ENCODE results near the gene RNF20. TPM values are rescaled to one million over a fixed set of nuclear protein-coding genes. Genes with fewer than 3 reads are reported as not detected.
"Not testable (repeated sequence)": the region's sequence is repeated elsewhere in the genome, so short reads cannot be mapped to it uniquely, and the experiment has no call there.

Gene RNF20
- total RNA-seq, 1 donor from 2014 or later = 48.3 TPM

DNA sequence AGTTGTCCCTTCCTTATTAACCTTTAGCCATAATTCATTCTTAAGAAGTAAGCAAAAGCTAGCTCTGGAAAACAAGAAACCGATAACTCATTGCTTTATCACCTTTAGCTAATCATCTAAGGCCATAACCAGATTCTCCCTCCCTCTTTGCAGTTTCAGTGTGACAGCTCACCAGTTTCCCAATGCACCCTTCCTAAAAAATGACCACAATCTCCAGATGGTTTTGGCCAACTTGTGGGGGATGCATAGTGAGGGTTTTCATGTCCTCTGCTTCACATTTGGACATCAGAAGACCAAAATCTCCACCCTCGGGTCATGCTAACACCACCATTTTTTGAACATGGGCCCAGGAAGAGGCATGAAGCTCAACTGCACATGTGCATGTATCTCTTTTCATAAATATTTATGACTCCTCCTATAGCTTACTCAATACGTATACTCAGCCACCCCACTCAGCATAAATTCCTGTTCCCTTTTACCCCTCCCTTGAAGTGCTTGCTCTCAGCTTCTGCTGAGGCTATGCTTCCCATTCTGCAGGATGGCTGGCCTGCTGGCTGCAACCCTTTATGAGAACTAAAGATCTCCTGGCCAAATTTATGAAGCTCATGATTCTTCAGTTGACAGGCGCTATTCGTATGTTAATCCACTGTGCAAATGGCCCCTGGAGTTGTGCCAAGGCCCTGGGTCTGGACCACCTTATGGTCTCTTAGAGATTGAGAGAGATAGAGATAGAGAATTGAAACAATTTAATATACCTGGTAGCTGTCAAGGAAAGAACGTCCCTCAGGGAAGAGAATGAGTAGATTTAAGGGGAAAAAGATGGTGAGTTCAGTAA, 46.3 kb downstream of the RNF20 start:
- intact Hi-C loops (cut with DNase I) = no loop called here
- no peak for ATAC-seq
- peak; percentile 61 for DNase-seq (ENCODE audit: missing footprints)

DNA sequence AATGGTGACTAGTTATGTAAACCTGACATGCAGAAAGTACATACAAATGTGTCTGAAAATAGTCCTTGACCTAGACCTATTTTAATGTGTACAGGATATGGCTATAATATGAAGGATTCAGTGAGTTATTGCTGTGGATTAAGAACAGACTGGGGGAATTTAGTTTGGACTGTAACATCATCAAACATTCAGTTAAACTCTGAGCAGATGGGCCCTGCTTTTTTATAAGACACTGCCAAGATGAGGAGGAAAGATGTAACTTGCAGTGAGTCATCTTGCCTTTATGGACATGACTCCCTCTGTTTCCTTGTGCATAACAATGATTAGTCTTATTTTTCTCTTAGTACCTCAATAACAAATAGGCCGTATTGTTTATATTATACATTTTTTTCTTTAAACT, 48.9 kb downstream of the RNF20 start:
- no peak for ATAC-seq
- DNase-seq (ENCODE audit: missing footprints) = no peak
- intact Hi-C loops (cut with DNase I) = no loop called here

DNA sequence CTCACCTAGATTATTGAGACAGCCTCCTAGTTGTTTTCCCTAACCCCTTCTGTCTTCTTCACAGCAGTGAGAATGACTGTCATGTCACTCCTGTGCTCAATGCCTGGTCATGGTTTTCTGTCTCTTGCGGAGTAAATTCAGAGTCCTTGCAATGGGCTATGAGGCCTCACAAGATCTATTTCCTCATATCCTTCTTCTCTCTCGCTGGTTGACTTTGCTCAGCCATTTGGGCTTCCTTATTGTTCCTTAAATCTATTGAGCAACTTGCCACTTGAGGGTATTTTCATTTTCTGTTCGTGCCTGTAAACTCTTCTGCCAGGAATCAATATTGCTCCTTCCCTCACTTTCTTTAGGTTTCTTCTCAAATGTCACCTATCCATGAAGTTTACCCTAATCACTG, 52.1 kb downstream of the RNF20 start:
- ATAC-seq (no peak), DNase-seq (ENCODE audit: missing footprints) (no peak)
- intact Hi-C loops (cut with DNase I) = no loop called here

DNA sequence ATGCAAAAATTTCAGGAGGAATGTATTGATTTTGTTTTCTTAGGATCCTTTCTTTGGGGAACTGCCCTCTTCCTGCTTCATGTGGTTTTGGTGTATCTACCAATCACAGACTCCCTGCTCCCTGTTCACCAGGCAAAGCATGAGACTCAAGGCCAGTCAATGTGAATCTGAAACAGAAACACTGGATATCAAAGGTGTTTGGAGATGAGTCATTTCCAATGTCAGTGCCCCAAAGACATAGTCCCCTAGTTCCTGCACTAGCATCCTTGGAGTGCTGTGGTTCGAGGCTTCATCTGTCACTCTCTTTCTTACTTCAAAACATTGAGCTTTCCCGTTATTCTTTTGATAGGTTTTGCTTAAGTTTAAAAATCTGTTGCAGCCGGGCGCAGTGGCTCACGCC, 53.0 kb downstream of the RNF20 start:
- intact Hi-C loops (cut with DNase I) = no loop called here
- ATAC-seq (no peak), DNase-seq (ENCODE audit: missing footprints) (no peak)

DNA sequence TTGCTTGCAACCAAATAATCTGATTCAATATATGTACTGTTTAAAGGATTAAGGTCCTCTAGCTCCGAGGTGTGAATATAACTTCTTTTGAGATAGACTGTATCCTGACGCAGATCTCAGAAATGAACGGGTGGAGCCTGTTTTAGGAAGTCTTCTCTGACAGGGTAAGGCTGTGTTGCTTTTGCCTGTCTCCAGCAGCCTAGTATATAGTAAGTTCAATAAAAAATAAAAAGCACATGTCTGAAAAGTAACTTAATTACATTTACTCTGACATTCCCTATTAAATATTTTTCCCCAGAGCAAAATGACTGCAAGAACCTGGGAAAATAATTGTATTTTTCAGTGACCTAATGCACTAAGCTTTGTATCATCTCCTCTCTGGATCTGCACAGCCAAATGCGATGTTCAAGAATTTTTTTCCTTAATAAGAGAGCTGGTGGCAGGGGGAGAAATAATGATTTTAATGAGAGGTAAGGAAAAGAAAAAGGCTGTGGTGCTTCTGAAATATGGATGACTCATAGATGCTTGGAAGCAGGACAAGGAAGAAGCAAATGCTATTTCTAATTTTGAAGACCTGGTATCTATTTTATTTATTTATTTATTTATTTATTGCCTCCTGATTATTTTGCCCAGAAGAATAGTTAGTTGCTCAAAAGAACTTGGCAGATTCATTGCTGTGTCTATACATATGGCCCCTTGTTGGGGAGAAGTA, 53.8 kb downstream of the RNF20 start:
- intact Hi-C loops (cut with DNase I) = no loop called here
- DNase-seq (ENCODE audit: missing footprints) (no peak), ATAC-seq (no peak)

DNA sequence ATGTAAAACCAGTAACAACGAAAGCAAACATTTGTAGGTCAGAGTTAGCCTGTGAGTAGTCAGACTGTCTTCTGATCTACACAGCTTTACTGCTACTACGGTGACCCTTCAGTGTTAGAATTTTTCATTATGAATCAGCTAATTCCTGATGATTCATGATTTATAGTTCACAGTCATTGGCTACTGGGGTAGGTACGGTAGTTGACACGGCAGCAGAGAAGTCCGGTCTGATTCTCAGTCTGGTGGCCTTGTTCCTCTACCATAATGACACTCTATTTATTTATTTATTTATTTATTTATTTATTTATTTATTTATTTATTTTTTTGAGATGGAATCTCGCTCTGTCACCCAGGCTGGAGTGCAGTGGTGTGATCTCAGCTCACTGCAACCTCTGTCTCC, 56.4 kb downstream of the RNF20 start:
- intact Hi-C loops (cut with DNase I); ATAC-seq; DNase-seq (ENCODE audit: missing footprints): not testable (repeated sequence)

DNA sequence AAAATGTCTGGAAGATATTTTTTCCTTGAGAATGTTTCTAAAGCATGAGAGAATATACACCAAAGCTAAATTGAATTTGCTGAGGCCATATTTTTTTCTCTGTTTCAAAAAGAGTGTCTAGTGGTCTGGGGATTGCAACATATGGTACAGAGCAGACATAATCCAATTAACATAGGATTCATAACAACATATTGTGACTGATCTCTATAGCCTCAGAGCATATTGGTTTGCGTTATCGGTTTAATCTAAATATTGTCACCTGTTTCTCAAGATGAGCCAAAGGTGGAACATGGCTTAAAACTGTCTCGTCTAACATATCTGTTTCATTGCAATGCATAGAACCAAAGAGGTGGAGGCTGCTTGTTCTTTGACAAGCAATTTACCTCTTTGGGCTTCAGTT, 57.2 kb downstream of the RNF20 start:
- intact Hi-C loops (cut with DNase I) = no loop called here

DNA sequence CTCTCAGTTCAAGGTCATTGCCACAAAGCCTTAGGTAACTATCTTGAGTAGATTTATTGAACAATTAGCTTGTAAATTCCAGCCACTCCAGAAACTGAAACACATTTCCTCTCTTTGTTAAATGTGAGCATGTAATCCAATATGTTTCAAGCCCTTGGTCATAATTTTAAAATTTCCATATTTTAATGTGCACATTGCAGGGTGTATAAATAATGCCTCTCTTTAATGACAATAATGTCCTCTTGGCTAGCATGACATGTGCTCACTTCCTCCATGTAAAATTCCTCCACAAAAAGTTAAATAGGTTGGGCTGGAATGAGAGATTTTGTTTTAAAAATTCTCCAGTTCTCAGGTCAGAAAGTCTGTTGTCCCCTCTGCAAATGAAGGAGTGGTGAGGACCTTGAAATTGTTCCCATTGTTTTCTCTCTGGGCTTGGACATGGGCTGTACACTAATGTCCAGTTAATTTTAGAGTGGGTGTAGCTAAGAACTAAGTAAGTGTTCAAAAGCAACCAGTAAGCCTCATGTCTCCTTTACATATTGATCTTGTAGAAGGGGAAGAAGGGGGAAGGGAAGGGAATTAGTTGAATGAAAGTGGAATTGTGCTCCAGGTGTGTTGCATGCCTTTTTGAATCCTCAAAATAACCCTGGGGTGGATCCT, 58.3 kb downstream of the RNF20 start:
- DNase-seq (ENCODE audit: missing footprints) (no peak), ATAC-seq (no peak)
- intact Hi-C loops (cut with DNase I) = no loop called here

More for the DNA sequence above, 57.2 kb downstream of the RNF20 start:
- DNase-seq (ENCODE audit: missing footprints) (no peak), ATAC-seq (no peak)

DNA sequence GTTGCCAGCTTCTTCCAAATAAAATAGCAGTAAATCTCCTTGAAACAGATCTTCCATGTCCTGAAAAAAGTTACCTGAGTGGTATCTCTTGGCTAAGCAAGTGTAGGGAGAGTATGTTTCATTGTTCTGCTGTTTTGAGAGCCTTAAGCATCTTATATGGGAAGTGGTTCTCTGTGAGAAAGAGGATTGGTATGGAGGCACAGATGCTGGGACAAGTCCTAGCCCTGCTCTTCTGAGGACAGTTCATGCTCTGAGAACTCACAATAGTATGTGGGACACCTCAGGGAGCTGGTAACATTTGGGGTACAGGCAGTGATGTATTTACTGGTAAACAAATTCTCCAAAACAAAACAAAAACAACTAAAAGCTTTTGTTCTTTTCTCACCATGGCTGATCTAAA, 59.1 kb downstream of the RNF20 start:
- ATAC-seq (no peak), DNase-seq (ENCODE audit: missing footprints) (no peak)
- intact Hi-C loops (cut with DNase I) = no loop called here

DNA sequence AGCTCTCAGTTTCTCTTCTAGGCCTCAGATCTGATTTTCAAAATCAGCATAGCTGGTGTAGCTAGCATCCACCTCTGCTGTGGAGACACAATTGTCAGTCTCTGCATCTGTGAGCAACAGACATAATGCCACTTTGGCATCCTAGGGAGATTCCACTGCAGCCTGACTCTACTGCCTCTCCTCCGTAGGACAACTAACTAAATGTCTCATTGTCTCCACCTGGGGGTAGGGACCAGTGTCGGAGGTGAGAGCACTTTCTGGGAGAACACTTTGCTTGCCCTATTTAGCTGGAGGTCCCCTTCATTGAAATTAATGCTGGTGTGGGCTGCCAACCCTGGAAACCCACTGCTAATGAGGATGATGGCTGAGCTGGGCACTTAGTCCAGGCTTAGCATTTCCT, 59.7 kb downstream of the RNF20 start:
- DNase-seq (ENCODE audit: missing footprints) (no peak), ATAC-seq (no peak)
- intact Hi-C loops (cut with DNase I) = no loop called here

DNA sequence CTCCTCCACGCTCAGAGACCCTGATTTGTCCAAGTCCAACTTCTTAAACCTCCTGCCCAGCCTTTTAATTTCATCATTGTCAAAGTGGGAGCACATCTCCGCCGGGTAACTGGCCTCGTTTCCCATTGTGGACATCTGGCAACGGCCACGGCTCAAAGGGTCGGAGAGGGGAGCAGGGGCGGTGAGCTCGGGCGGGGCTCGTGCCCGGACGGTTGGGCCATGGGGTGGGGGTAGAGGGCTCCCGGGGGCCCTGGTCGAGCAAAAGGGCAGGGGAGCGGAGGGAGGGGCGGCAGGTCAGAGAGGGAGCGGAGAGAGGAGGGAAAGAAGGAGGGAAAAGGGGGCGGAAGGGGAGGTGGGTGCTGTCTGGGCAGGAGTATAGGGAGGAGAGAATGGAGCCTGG, 61.1 kb downstream of the RNF20 start, which contains the start of gene PPP3R2:
Gene PPP3R2 (minus strand): TSS at position 174 of the 400 bp plus-strand sequence. CDS start 48 bp downstream, at position 126.
- intact Hi-C loops (cut with DNase I) = no loop called here
- DNase-seq (ENCODE audit: missing footprints) = no peak
- no peak for ATAC-seq

DNA sequence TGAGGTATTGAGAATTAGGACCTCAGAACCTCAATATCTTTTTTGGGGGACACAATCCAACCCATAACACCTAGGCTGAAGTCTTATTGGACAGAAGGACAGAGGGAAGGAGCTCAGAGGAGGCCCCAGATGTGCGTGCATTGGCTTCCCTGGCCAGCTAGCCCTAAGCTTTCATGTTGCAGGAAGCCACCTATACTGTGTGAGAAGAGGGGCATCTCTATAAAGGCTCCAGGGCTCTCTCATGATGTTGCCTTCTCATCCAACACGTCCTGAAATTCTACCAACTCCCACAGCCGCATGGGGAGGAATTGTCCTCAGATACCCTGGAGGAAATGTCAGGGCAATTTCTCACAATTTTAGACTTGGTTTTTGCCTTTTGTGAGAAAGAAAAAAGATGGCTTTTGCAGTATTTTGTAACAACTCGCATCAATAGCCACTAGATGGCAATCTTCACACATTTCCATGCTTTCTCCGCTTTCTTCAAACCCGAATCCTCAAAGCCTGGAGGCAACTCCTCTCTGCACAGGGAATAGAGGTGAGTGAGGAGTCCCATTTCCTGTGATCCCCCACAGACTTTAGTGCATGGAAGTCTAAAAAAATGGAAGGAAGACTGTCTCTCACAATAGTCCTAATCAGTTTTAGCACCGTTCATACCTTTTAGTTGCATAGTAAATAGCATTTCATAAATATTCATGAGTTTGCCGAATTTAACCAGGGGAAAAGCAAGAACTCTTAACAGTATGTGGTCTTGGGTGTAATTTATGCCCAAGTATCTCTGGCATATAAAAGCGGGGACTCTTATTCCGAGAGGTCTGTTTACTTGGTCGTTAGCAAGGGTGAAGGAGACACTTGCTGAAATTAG, 68.5 kb downstream of the RNF20 start:
- ATAC-seq (no peak), DNase-seq (ENCODE audit: missing footprints) (no peak)
- intact Hi-C loops (cut with DNase I) = loop anchor here (2.0 kb wide), 1 partner anchor 129 kb away; no protein-coding TSS in a partner anchor

DNA sequence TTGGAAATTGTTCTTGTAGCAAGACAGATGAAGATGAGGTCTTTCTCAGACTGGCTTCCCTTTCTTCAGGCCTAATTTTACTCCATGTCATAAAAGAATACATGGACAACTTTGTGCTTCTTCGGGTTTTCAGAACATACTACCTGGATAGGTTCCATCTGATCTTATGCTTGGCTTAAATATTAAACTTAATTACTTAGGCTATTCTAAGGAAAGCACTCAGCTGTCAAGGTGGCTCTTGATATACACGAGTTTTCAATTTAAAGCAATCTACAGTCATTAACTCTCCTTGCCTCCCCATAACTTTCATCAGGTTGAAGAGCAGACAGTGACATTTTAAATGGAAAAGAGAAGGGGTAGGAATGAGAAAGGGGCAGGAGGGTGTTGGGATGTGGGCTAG, 70.6 kb downstream of the RNF20 start:
- intact Hi-C loops (cut with DNase I) = no loop called here
- DNase-seq (ENCODE audit: missing footprints) = no peak
- ATAC-seq = no peak

DNA sequence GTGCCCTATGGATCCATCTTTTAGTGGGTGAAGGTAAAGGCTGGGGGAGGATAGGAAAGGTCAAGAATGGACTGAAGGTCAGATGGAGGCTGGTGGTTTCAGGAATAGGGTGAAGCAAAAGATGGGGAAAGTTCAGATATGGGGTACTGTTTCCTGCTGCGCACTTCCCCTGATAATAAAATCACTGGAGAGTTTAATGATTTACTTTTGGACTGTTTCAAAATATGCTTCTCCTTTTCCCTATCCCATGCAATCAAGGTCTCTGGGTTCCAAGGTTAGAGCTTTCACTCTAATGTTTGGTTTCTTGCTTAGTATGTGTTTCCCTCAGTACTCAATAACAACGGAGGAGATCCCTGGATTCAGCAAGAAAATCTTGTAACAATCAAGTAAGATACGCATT, 71.9 kb downstream of the RNF20 start:
- intact Hi-C loops (cut with DNase I) = no loop called here
- DNase-seq (ENCODE audit: missing footprints) = no peak
- ATAC-seq = no peak

Other genes with a start within 250 kb of the RNF20 start
- not detected for gene BAAT, start 148.8 kb upstream of the RNF20 start, total RNA-seq
- 16.5 TPM for gene MRPL50, start 135.2 kb upstream of the RNF20 start, total RNA-seq
- gene ZNF189, start 135.0 kb upstream of the RNF20 start, total RNA-seq = 15.2 TPM
- gene ALDOB, start 98.1 kb upstream of the RNF20 start, total RNA-seq = 0.43 TPM
- not detected for gene PPP3R2, start 61.1 kb downstream of the RNF20 start, total RNA-seq
- gene GRIN3A, start 204.8 kb downstream of the RNF20 start, total RNA-seq = 0.92 TPM

Measured in Right ventricle myocardium inferior (tissue), 1 donor.